ENCODE data around the gene AASS. TPM values are rescaled to one million over a fixed set of nuclear protein-coding genes. Genes with fewer than 3 reads are reported as not detected.

Gene AASS
- total and polyA plus RNA-seq, 2 experiments from 2014 or later: 368 to 789 TPM

GRCh38 chr7:122072272-122072671, 71.8 kb downstream of the AASS start:
- H2AFZ ChIP-seq: no peak overlapping the region
- DNase-seq (ENCODE audit: low spot score): no peak
- Mint-ChIP-seq H3K36me3 (ENCODE audit: low read depth) (peaks cover 39% of the 10 kb centered on the region), H3K27me3 (ENCODE audit: insufficient read depth, low read depth, poor library complexity) (peaks cover 22% of the 10 kb centered on the region), H3K4me3 (no peak overlapping the region), H3K27ac (no peak overlapping the region), H3K4me1 (peaks cover 19% of the 10 kb centered on the region), H3K9me3 (peaks cover 3% of the 10 kb centered on the region; the same call in 1 of the 3 replicates)
- H3K4me2 ChIP-seq: no peak overlapping the region
- peaks cover 9% of the 10 kb centered on the region; the same call in 1 of the 2 replicates for H4K20me1 ChIP-seq (replicated peaks; ENCODE audit: insufficient read depth)
- H3K36me3 ChIP-seq (ENCODE audit: insufficient read depth): peaks cover 25% of the 10 kb centered on the region; the same call in 1 of the 2 replicates
- no peaks in the 10 kb centered on the region for H3K27me3 ChIP-seq (ENCODE audit: insufficient read depth)
- no peak overlapping the region for H3K27ac ChIP-seq (ENCODE audit: low read depth)
- no peaks in the 10 kb centered on the region for H3K9me2 ChIP-seq (ENCODE audit: insufficient read depth)
- H3K4me1 ChIP-seq (ENCODE audit: insufficient read depth): peaks cover 12% of the 10 kb centered on the region
- H3K79me2 ChIP-seq (replicated peaks; ENCODE audit: insufficient read depth): no peaks in the 10 kb centered on the region
- H3F3A ChIP-seq (replicated peaks; ENCODE audit: low read depth): peaks cover 15% of the 10 kb centered on the region; the same call in 1 of the 2 replicates
- ATAC-seq: peak; percentile 12
- H3K4me3 ChIP-seq: no peak overlapping the region
- TF ChIP-seq NANOG (IDR thresholded peaks at IDR 0.05; ENCODE audit: borderline replicate concordance): no peak
- TF ChIP-seq STAT1 (IDR thresholded peaks at IDR 0.05; ENCODE audit: unreplicated experiment): no peak
- no peak for TF ChIP-seq ETS1 (IDR thresholded peaks at IDR 0.05)

GRCh38 chr7:122070834-122071233, 73.2 kb downstream of the AASS start:
- no peaks in the 10 kb centered on the region for H3K27me3 ChIP-seq (ENCODE audit: insufficient read depth)
- H4K20me1 ChIP-seq (replicated peaks; ENCODE audit: insufficient read depth): peaks cover 7% of the 10 kb centered on the region; the same call in 1 of the 2 replicates
- Mint-ChIP-seq H3K27ac (no peak overlapping the region), H3K4me1 (peaks cover 11% of the 10 kb centered on the region; the same call in 2 of the 3 replicates), H3K4me3 (no peak overlapping the region), H3K36me3 (ENCODE audit: low read depth) (peaks cover 25% of the 10 kb centered on the region), H3K9me3 (peaks cover 3% of the 10 kb centered on the region; the same call in 1 of the 3 replicates), H3K27me3 (ENCODE audit: insufficient read depth, low read depth, poor library complexity) (peaks cover 20% of the 10 kb centered on the region)
- H2AFZ ChIP-seq: no peak overlapping the region
- no peaks in the 10 kb centered on the region for H3K9me2 ChIP-seq (ENCODE audit: insufficient read depth)
- no peak overlapping the region for H3K4me3 ChIP-seq
- no peak overlapping the region for H3K4me2 ChIP-seq
- ATAC-seq: peak; percentile 7
- no peak for TF ChIP-seq CREB1 (CRISPR knock-in tag; IDR thresholded peaks at IDR 0.05; ENCODE audit: low read depth)
- no peak for TF ChIP-seq REST (IDR thresholded peaks at IDR 0.05; ENCODE audit: unreplicated experiment)
- TF ChIP-seq ZNF114 (CRISPR knock-in tag; IDR thresholded peaks at IDR 0.05): no peak
- no peak for TF ChIP-seq CTCF (conservative IDR thresholded peaks at IDR 0.05; ENCODE audit: low read depth in 2 of 2)
- no peak for TF ChIP-seq STAT1 (IDR thresholded peaks at IDR 0.05; ENCODE audit: unreplicated experiment)
- no peak for TF ChIP-seq ZNF331 (CRISPR knock-in tag; IDR thresholded peaks at IDR 0.05; ENCODE audit: low read depth)
- no peak for TF ChIP-seq ETS1 (IDR thresholded peaks at IDR 0.05)
- no peak for TF ChIP-seq JUNB (IDR thresholded peaks at IDR 0.05; ENCODE audit: unreplicated experiment)
- no peaks in the 10 kb centered on the region for H3K4me1 ChIP-seq (ENCODE audit: insufficient read depth)
- no peak for DNase-seq (ENCODE audit: low spot score)
- H3F3A ChIP-seq (replicated peaks; ENCODE audit: low read depth): peaks cover 8% of the 10 kb centered on the region; the same call in 1 of the 2 replicates
- H3K36me3 ChIP-seq (ENCODE audit: insufficient read depth): peaks cover 10% of the 10 kb centered on the region; the same call in 1 of the 2 replicates
- no peak overlapping the region for H3K27ac ChIP-seq (ENCODE audit: low read depth)
- H3K79me2 ChIP-seq (replicated peaks; ENCODE audit: insufficient read depth): no peaks in the 10 kb centered on the region

Measured in GM23338 (cell line).